Measurements from ENCODE around the gene RASSF5.

RASSF5 gene

DNA sequence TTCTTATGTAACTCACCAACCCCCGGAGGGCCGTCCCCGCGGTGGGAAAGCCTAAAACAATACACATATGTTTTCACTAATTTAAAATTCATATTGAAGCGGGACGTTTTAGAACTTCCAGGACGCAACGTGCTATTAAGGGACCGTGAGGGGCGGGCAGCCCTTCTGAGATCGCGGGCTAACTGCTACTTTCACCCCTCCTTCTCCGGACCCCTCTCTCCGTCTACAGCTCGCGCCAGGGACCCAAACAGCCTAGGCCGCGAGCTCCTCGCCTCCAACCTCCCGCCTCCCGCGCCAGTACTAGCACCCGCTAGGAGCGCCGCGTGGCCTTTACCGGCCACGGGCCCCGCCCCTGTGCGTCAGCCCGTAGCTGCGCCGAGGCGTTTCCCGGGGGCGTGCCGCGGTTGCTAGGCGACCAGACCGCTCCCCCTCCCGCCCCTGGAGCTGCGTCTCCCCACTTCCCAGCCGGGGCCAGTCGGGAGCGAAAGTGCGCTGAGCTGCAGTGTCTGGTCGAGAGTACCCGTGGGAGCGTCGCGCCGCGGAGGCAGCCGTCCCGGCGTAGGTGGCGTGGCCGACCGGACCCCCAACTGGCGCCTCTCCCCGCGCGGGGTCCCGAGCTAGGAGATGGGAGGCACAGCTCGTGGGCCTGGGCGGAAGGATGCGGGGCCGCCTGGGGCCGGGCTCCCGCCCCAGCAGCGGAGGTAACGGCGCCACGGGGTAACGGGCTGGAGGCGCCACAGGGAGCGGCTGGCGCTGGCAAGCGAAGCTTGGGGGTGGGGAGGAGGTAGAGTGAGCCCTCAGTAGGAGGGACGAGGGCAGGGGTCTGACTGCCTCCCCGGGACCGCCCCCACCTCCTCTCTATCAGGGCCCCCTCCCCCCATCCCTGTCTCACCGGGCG, 128.0 kb downstream of the RASSF5 start, which contains the start of gene DYRK3:
TSS of gene DYRK3 (plus strand) at position 457 of the 898 bp plus-strand sequence. CDS start at position 625, 168 bp downstream.
- DNase-seq (ENCODE audit: low spot score), result peak; percentile 86

DNA sequence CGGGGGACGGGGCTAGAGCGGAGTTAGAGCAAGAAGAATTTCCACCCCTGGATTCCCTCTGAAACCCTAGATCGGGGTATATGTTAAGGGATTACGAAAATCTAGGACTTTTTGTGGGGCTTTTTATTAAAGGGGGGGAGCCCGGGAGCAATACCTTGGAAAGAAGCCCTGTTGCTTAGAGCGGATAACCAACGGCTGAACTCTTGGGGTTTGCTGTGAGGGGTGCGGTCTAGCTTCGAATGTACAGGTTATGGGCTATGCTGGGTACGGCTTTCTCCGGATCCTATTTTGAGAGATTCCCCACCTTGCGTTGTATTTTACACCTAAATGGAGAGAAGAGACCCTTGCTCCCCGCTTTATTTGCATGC, 128.6 kb downstream of the RASSF5 start:
- DNase-seq (ENCODE audit: low spot score), result no peak

DNA sequence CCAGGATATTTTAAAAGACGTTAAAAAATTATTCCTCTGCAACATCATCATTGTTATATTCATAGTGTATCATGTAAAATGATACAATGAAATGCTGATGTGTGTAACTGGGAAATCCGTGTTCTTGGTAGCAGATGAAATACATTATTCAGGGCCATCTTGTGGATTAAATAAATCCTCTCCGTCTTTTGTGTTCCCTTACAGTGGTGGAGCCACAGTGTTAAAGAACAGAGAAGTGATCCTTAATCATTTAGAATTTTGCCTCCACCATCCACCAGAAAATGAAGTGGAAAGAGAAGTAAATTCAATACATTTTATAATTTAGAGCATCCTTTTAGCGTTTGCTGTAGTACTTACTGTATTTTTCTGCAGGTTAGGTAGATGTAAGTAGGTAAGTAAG, 129.3 kb downstream of the RASSF5 start:
- DNase-seq (ENCODE audit: low spot score), result no peak

DNA sequence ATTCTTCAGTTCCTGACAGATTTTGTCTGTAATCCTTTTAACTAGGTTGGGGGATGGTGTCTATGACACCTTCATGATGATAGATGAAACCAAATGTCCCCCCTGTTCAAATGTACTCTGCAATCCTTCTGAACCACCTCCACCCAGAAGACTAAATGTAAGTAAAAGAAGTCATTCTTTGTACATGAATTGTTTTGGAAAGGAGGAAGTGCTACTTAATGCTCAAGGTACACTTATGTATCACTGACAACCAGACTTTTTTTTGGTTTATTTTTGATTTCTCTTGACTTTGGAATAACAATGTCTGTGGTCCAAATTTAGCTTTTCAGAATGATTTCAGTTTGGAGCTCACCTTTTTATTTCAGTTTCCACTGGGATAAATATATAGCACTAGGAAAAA, 130.3 kb downstream of the RASSF5 start:
- DNase-seq (ENCODE audit: low spot score), result no peak

Data from CD4-positive, alpha-beta T cell treated with Interleukin-6 at 100 ng/mL for 8 hours (primary cell).